ENCODE results near the gene ITGA5. TPM values are rescaled to one million over a fixed set of nuclear protein-coding genes. Genes with fewer than 3 reads are reported as not detected.

Gene ITGA5
- total and polyA plus RNA-seq, 2 of the 13 experiments (the other 11 are each of a cell fraction or from before 2014, with no cell fraction given): 0.20 to 0.40 TPM

DNA sequence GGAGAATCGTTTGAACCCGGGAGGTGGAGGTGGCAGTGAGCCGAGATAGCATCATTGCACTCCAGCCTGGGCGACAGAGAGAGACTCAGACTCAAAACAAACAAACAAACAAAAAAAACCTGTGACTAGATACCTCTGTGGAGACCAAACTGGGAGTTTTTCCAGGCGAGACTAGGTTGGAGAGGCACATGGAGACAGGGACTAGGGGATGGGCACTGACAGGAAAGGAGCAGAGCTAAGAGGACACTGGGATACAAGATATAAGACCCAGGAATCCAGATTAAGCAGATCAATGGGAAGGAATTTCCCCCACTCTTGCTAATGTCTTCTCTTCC lies 4.7 kb upstream of the ITGA5 start:
- DNase-seq (ENCODE audit: low spot score): no peak
- no peak overlapping the region for H3K4me3 ChIP-seq (replicated peaks in 1 of 3; ENCODE audit: insufficient read depth in 1 of 3, low read depth in 2 of 3, low read length in 3 of 3)
- 6% methylated on average over 5 of the region's 5 CpGs for WGBS (ENCODE audit: low lambda C conversion rate)
- no TSS peak for BruUV-seq (replicated peaks)
- no peaks in the 10 kb centered on the region for H3K9me3 ChIP-seq (ENCODE audit: low read length)
- POLR2A ChIA-PET: no interaction called here
- peaks cover 14% of the 10 kb centered on the region for H3K4me1 ChIP-seq (ENCODE audit: insufficient read depth, low read length)
- no peaks in the 10 kb centered on the region for H3K79me2 ChIP-seq (ENCODE audit: insufficient read depth, low read length)
- no peak for FAIRE-seq
- no peak overlapping the region for H3K9ac ChIP-seq (ENCODE audit: insufficient read depth, low read depth, low read length)
- no peak overlapping the region for H3K4me2 ChIP-seq (ENCODE audit: low read depth, low read length)
- no peaks in the 10 kb centered on the region for H3K36me3 ChIP-seq (replicated peaks in 1 of 2; ENCODE audit: control insufficient read depth in 1 of 2, insufficient read depth in 2 of 2, low read length in 2 of 2)
- in situ Hi-C loops (cut with HindIII; ENCODE audit: extremely low pct_ligation_motif_present, low pct_unique_long_range_greater_than_20kb) (no loop called here), intact Hi-C loops (cut with micrococcal nuclease; ENCODE audit: unreplicated experiment) (no loop called here)
- CTCF ChIA-PET (ENCODE audit: low intra/inter-chr PET ratio, low total read pairs): no interaction called here
- no peak for ATAC-seq
- H3K27ac ChIP-seq (ENCODE audit: extremely low read length, insufficient read depth, low read length): no peak overlapping the region
- H2AFZ ChIP-seq (ENCODE audit: low read length): no peak overlapping the region
- no peaks in the 10 kb centered on the region for H4K20me1 ChIP-seq (ENCODE audit: insufficient read depth, low read length)
- H3K27me3 ChIP-seq (ENCODE audit: control insufficient read depth in 1 of 2, insufficient read depth in 2 of 2, low read length in 2 of 2): peaks cover 7 to 46% of the 10 kb centered on the region in 2 experiments; a peak in 3 of 5 replicates
- TF ChIP-seq HMGA1 (CRISPR knock-in tag; conservative IDR thresholded peaks at IDR 0.05) (no peak), KDM2A (CRISPR knock-in tag; IDR thresholded peaks at IDR 0.05; ENCODE audit: borderline replicate concordance, low read depth) (no peak), EED (CRISPR knock-in tag; IDR thresholded peaks at IDR 0.05) (no peak), GATAD1 (CRISPR knock-in tag; IDR thresholded peaks at IDR 0.05) (no peak), KDM3A (CRISPR knock-in tag; IDR thresholded peaks at IDR 0.05; ENCODE audit: low read depth) (no peak), KLF13 (CRISPR knock-in tag; IDR thresholded peaks at IDR 0.05) (no peak), CBX2 (IDR thresholded peaks at IDR 0.05; ENCODE audit: low read depth, low read length) (no peak), CBX2 (CRISPR knock-in tag; IDR thresholded peaks at IDR 0.05; ENCODE audit: low read depth) (no peak), KMT2B (CRISPR knock-in tag; IDR thresholded peaks at IDR 0.05) (no peak), TSC22D2 (CRISPR knock-in tag; IDR thresholded peaks at IDR 0.05; ENCODE audit: borderline replicate concordance) (no peak), ZNF3 (CRISPR knock-in tag; IDR thresholded peaks at IDR 0.05) (no peak), RBAK (CRISPR knock-in tag; IDR thresholded peaks at IDR 0.05) (no peak), ZNF792 (CRISPR knock-in tag; IDR thresholded peaks at IDR 0.05) (no peak), MAZ (IDR thresholded peaks at IDR 0.05; ENCODE audit: borderline replicate concordance, low read depth, low read length) (no peak), MAZ (CRISPR knock-in tag; IDR thresholded peaks at IDR 0.05; ENCODE audit: low read depth) (no peak), ZNF274 (CRISPR knock-in tag; IDR thresholded peaks at IDR 0.05) (no peak), ADNP (CRISPR knock-in tag; IDR thresholded peaks at IDR 0.05) (no peak), RFXANK (CRISPR knock-in tag; IDR thresholded peaks at IDR 0.05) (no peak), TRIM24 (CRISPR knock-in tag; IDR thresholded peaks at IDR 0.05) (no peak)
- TF ChIP-seq, protein P1, sequence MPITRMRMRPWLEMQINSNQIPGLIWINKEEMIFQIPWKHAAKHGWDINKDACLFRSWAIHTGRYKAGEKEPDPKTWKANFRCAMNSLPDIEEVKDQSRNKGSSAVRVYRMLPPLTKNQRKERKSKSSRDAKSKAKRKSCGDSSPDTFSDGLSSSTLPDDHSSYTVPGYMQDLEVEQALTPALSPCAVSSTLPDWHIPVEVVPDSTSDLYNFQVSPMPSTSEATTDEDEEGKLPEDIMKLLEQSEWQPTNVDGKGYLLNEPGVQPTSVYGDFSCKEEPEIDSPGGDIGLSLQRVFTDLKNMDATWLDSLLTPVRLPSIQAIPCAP (CRISPR knock-in tag; IDR thresholded peaks at IDR 0.05; ENCODE audit: low read depth): no peak
- TF ChIP-seq, protein P2, sequence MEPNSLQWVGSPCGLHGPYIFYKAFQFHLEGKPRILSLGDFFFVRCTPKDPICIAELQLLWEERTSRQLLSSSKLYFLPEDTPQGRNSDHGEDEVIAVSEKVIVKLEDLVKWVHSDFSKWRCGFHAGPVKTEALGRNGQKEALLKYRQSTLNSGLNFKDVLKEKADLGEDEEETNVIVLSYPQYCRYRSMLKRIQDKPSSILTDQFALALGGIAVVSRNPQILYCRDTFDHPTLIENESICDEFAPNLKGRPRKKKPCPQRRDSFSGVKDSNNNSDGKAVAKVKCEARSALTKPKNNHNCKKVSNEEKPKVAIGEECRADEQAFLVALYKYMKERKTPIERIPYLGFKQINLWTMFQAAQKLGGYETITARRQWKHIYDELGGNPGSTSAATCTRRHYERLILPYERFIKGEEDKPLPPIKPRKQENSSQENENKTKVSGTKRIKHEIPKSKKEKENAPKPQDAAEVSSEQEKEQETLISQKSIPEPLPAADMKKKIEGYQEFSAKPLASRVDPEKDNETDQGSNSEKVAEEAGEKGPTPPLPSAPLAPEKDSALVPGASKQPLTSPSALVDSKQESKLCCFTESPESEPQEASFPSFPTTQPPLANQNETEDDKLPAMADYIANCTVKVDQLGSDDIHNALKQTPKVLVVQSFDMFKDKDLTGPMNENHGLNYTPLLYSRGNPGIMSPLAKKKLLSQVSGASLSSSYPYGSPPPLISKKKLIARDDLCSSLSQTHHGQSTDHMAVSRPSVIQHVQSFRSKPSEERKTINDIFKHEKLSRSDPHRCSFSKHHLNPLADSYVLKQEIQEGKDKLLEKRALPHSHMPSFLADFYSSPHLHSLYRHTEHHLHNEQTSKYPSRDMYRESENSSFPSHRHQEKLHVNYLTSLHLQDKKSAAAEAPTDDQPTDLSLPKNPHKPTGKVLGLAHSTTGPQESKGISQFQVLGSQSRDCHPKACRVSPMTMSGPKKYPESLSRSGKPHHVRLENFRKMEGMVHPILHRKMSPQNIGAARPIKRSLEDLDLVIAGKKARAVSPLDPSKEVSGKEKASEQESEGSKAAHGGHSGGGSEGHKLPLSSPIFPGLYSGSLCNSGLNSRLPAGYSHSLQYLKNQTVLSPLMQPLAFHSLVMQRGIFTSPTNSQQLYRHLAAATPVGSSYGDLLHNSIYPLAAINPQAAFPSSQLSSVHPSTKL (CRISPR knock-in tag; IDR thresholded peaks at IDR 0.05): no peak
- TF ChIP-seq, protein P3, sequence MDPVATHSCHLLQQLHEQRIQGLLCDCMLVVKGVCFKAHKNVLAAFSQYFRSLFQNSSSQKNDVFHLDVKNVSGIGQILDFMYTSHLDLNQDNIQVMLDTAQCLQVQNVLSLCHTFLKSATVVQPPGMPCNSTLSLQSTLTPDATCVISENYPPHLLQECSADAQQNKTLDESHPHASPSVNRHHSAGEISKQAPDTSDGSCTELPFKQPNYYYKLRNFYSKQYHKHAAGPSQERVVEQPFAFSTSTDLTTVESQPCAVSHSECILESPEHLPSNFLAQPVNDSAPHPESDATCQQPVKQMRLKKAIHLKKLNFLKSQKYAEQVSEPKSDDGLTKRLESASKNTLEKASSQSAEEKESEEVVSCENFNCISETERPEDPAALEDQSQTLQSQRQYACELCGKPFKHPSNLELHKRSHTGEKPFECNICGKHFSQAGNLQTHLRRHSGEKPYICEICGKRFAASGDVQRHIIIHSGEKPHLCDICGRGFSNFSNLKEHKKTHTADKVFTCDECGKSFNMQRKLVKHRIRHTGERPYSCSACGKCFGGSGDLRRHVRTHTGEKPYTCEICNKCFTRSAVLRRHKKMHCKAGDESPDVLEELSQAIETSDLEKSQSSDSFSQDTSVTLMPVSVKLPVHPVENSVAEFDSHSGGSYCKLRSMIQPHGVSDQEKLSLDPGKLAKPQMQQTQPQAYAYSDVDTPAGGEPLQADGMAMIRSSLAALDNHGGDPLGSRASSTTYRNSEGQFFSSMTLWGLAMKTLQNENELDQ (CRISPR knock-in tag; IDR thresholded peaks at IDR 0.05; ENCODE audit: borderline replicate concordance): no peak
